Astrocyte of the cerebellum (primary cell): Measurements from ENCODE around the gene NRDC.

ENCODE experiments used
- DNase-seq: peaks from one replicate; pipeline ENCODE4 v3.0.0-alpha.2; 2011; ENCODE audit warnings: low read depth
- H3K4me3 ChIP-seq: 2 replicates; pipeline ENCODE4 v1.5.1; 2011; ENCODE audit warnings: mild to moderate bottlenecking, low read depth, low read length, moderate library complexity
- in situ Hi-C: cut with HindIII; loops from 2 replicates; pipeline ENCODE4 v1.10.0; 2017; ENCODE audit warnings: low sequenced_read_pairs
- TF ChIP-seq, protein P1 (sequence below): IDR thresholded peaks from 2 replicates; pipeline ENCODE4 v1.5.1; 2012; ENCODE audit warnings: low read length, low read depth, moderate library complexity, mild to moderate bottlenecking; ENCODE audit errors: missing control alignments

NRDC gene

GRCh38 chr1:51789342-51789741, 89.2 kb downstream of the NRDC start:
- no peak for DNase-seq
- H3K4me3 ChIP-seq = no peak overlapping the region
- in situ Hi-C loops = no loop called here
- TF ChIP-seq, protein P1, sequence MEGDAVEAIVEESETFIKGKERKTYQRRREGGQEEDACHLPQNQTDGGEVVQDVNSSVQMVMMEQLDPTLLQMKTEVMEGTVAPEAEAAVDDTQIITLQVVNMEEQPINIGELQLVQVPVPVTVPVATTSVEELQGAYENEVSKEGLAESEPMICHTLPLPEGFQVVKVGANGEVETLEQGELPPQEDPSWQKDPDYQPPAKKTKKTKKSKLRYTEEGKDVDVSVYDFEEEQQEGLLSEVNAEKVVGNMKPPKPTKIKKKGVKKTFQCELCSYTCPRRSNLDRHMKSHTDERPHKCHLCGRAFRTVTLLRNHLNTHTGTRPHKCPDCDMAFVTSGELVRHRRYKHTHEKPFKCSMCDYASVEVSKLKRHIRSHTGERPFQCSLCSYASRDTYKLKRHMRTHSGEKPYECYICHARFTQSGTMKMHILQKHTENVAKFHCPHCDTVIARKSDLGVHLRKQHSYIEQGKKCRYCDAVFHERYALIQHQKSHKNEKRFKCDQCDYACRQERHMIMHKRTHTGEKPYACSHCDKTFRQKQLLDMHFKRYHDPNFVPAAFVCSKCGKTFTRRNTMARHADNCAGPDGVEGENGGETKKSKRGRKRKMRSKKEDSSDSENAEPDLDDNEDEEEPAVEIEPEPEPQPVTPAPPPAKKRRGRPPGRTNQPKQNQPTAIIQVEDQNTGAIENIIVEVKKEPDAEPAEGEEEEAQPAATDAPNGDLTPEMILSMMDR = no peak

GRCh38 chr1:51788938-51789337, 89.6 kb downstream of the NRDC start:
- TF ChIP-seq, protein P1 = no peak
- DNase-seq = no peak
- in situ Hi-C loops = no loop called here
- H3K4me3 ChIP-seq = no peak overlapping the region

GRCh38 chr1:51784997-51785421, 93.5 kb downstream of the NRDC start:
- in situ Hi-C loops = no loop called here
- TF ChIP-seq, protein P1 = no peak
- DNase-seq = no peak
- H3K4me3 ChIP-seq = no peak overlapping the region

DNA sequence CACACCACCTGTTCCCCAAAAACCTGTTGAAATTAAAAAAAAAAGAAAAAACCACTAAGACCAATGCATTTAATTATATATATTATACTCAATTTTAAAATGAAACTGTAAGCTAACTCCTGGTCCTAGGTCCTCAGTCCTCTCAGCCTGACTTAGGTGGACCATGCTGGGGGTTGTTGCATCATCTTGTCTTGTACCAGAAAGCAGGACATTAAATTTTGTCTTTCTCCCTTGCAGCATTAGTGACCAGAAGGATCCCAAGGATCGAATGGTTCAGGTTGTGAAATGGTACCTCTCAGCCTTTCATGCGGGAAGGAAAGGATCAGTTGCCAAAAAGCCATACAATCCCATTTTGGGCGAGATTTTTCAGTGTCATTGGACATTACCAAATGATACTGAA, 97.6 kb downstream of the NRDC start:
- in situ Hi-C loops = no loop called here
- no peak for DNase-seq
- H3K4me3 ChIP-seq = no peak overlapping the region
- TF ChIP-seq, protein P1 = no peak

DNA sequence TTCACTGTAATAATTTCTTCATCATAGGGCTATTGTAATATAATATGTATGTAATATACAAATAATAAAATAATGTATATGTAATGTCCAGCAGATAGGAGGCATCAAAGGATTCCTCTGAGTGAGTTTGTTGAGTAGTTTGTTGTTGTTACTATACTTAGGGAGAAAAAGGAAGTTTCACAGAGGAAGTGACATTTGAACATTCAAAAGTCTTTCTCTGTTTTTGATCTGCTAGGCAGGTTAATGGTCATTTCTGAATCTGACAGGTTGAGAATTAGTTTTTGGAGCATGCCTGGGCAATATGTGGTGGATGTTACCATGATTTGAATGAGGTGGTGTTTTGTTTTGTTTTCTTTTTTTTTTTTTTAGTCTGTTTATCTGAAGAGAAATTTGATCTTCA, 102.1 kb downstream of the NRDC start:
- no peak for DNase-seq
- in situ Hi-C loops = no loop called here
- H3K4me3 ChIP-seq = no peak overlapping the region
- TF ChIP-seq, protein P1 = no peak

GRCh38 chr1:51768971-51769588, 109.4 kb downstream of the NRDC start:
- in situ Hi-C loops = no loop called here
- H3K4me3 ChIP-seq = no peak overlapping the region
- TF ChIP-seq, protein P1 = peak; percentile 82
- peak; percentile 53 for DNase-seq
